Dermis microvascular lymphatic vessel endothelial cell (primary cell): ENCODE data around the gene PEA15. TPM values are rescaled to one million over a fixed set of nuclear protein-coding genes. Genes with fewer than 3 reads are reported as not detected.
A peak's percentile ranks its signal among the peaks of the same experiment; 100 is the strongest.

Source experiments
- DNase-seq, 2 donors: peaks; one replicate each; pipeline versions ENCODE4 v3.0.0 to v3.0.0-alpha.2; 2010; ENCODE audit warnings: low read depth in 2 of 2
- total RNA-seq: library from RNA; depleted of rRNA; stranded (reverse); fragments of >200 nt; gene quantifications from 2 replicates; pipeline ENCODE4 v1.2.1, GENCODE V29; 2014

The PEA15 gene
- total RNA-seq, 1 donor from 2014 or later = 38.9 TPM

DNA sequence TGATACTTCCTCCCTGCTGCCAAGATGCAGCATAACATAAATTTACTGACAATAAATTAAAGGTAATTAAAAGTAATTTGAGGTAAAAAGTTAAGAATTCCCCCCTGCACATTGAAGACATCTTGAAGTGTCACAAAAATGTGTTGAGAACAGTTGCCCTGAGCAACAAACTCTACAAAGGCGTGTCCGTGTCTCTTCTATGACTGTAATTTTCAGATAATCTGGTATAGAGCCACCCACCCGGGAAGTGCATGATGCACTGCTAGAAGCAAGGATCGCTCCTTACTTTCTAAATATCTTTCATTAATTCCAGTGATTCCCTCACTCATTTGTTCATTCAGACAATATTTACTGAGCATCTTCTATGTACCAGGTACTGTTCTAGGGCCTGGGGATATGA, 25.8 kb upstream of the PEA15 start:
- DNase-seq = no peak

DNA sequence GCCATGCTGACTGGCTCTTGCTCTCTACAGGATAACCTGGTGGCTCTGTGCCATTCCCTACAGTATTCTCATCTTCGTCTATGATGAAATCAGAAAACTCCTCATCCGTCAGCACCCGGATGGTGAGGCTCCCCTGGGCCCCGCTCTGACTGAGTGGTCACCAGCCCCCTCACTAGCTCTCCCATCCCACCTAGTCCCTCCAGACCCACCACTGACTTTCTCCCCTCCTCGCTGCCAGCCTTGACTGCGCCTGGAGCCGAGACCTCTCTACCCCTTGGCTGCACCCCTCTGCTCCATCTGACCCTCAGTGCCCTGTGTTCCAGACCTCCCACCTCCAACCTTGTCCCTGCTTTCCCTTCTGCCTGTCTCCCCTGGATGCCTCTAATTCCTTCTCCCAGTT, 18.9 kb upstream of the PEA15 start:
- DNase-seq = no peak

DNA sequence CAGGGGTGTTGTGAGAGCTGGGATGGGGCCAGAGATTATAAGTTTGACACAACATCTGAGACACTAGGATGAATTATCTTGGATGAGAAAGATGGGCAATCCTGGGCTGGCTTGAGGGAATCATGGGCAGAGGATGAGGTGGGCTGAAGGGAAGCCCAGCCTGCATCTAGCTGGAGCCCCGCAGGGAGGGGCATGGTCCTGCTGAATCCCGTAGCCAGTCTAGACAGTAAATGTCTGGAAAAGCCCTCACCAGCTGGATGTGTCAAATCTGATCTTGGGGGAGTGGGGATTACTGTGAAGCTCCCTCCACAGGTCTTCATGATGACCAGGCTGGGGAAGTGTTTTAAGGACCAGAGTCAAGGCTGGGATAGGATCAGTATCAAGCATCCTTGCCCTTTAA, 18.5 kb upstream of the PEA15 start:
- no peak for DNase-seq

DNA sequence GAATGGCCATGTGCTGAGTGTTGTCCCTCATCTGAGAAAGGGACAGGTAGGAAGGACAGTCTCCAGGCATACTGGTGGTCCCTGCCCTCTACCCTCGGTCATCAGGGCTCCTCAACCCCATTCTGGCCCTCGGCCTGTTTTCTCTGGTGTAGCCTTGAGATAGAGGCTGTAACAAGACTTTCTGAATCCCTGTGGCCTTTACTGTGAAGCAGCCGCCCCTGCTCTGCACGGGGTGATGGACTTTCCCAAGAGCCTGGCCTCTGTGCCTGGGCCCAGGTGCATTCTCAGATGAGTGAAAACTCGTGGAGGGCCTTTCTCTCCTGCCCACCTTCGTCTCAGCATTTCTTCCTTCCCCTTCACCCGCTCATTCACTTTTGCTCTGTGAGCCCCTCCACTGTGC, 17.8 kb upstream of the PEA15 start:
- DNase-seq = no peak

DNA sequence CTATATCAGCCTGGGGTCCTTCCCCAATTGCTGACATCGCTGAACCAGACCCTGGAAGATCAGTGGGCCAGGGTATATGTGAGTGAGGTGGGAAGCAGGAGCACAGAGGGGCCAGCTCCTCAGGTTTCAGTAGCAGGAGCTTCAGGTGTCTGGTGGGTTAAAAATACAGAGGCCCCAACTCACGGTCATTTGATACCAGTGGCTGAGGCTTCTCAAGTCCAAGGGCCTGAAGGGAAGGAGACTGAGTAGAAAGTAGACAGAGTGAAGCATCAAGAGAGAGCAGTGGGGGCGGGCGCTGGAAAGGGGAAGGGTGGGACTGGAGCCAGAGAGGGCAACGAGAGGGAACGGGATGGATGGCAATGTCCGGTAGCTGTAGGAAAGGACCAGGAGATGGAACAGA, 16.8 kb upstream of the PEA15 start:
- DNase-seq = no peak

DNA sequence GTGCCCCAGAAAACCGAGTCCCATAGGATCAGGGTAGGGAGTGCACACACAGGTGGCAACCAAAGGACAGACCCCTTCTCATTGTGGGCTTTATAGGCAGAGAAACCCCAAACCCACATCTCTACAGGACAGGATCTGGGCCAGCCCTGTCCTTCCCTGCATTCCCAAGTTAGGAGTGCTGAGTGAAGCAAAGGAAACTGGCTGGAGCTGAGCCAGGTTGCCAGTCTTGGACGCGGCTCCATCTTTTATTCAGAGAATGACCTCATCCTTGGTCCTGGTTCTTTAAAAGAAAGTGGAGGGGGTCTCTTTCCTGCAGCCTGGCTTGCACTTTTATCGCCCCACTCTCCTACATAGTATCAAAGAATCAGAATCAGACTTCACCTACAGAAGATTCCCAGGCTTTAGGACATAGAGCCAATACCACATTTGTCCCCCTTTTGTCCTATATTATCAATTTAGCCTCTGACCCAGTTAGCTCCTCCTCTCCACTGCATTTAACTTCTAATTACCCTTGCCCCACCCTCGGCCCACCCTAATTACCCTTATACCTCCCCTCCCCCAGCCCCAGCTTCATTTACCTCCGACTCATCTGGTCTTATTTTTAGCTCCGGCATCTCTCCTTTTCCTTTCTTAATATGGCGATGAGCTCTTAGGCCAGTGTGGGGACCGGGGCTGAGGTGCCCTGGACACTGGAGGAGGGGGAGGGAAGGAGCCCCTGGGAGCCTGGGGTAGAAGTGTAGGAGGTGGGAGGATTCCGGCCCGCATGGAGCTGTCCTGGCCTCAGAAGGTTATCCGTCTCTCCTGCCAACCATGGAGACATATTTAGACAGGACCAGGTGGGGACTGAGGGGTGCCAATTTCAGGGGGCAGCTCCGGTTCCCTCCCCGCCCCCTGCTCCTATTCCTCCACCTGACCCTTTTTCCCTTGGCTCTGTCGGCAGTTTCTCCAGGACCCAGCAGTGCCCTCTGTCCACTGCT, 15.2 kb upstream of the PEA15 start, which contains the start of gene CASQ1:
TSS of gene CASQ1 (plus strand) at position 927 of the 977 bp plus-strand sequence. CDS start 177 bp downstream, outside the sequence.
- DNase-seq = peak in 1 of 2 donors; percentile 60

DNA sequence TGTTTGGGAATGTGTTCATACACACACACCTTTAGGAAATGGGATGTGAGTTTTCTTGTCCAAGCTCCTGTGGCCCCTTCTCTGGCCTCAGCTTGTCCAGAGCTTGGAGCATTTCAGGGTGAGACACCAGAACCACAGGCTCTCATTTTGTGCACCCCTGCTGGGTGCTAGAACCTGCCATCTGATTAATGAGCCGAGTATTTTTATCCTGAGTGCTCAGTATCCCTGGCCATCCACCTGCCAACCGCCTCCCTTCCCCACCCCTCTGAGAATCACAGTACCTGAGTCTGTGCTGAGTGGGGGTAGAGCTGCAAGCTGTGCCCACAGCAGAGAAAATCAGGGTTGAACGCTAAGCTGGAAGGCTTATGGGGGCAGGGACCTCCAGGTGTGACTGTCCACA, 13.4 kb upstream of the PEA15 start:
- DNase-seq = no peak

DNA sequence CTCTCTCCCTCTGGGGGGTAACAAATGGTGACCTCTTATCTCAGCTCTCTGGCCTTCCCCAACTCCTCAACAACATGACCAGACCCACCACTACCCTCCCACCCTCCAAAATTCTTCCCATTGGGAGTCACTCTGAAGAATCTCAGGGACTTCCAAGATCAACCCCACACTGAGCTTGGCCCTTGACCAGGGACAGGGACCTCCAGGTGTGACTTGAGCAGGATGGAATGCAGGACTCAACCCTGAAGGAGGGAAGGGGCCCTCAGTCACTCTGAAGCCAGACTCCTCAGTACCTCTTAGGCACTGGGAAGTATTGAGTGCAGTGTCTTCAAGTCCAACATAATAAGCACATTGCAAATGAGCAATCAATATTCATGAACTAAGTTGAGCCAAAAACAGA, 12.9 kb upstream of the PEA15 start:
- no peak for DNase-seq

DNA sequence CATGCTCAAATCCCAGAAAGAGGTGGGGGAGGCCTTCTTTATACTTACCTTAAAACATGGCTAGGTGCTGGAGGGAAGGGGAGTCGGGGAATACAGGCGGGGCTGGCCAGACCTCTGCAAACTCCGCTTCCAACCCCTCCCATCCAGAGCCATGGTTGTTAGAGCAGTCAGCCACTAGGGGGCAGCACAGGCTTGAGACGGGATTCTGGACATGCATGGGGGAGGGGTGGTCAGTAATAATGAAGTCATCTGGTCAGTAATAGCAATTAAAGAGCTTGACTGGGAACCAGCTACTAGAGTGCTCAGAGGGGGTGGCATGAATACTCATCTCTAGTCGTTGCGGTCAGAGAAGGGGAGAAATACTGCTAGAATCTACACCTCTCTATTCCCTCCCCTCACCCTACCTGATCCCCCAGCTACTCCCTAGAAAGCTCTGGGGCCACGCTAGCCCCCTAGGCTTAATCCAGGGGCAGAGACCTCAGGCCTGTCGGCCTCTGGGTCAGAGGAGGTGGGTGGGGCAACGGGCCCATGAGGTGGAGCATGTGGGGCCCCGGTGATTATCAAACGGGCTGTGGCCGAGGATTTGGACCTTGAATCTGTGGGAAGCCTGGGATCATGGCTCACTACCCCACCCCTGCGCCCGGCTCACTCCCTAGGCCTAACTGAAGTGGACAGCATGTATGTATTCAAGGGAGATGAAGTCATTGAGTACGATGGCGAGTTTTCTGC, 11.9 kb upstream of the PEA15 start:
- DNase-seq = peak; percentile 72 to 85

DNA sequence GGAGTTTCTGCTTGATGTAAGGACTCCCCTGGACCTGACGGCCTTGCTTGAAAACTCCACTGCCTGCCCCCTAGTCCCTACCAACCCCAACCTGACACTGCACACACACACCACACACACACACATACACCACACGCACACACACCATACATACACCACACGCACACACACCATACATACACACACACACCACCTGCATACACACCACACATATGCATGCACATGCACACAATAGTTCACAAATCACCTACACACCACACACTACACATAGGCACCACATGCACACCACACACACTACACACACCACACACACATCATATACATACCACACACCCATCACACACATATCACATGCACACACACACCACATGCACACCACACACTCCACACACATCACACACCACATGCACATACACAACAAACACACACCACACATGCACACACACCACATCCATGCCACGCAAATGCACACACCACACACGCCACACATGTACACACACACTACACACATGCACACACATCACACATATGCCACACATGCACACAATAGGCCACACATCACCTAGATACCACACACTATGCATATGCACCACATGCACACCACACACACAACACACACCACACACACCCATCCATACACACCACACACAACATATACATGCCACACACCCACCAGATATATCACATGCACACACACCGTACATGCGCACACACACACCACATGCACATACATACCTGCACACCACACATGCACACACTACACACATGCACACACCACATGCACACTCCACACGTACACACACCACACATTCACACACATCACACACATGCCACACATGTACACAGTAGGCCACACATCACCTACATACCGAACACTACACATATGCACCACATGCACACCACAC, 11.1 kb upstream of the PEA15 start:
- no peak for DNase-seq

DNA sequence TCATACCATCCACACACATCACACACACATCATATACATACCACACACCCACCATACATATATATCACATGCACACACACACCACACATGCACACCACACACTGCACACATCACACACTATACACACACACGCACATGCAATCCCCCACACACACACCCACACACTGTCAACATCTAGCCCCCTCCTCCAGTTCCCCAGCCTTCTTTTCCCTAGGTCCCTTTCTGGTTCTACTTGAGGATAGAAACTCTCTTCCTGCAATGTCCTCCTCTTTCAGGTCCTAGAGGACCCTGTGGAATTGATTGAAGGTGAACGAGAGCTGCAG, 10.5 kb upstream of the PEA15 start:
- DNase-seq = no peak

DNA sequence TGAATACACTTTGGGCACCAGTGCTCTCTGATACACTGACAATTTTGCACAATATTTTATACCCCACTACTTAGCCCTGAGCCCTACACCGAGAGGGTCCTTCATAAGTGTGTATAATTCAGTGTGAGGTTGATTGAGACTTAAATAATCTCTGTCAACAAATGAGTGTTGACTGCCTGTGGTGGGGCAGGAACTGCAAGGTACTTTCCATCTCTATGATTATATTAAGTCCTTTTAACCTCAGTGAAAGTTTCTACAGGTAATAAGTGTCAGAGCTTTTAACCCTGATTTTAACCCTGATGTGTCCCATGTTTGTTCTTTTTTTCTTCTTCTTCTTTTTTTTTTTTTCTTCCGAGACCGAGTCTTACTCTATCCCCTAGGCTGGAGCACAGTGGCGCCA, 9.0 kb upstream of the PEA15 start:
- no peak for DNase-seq

DNA sequence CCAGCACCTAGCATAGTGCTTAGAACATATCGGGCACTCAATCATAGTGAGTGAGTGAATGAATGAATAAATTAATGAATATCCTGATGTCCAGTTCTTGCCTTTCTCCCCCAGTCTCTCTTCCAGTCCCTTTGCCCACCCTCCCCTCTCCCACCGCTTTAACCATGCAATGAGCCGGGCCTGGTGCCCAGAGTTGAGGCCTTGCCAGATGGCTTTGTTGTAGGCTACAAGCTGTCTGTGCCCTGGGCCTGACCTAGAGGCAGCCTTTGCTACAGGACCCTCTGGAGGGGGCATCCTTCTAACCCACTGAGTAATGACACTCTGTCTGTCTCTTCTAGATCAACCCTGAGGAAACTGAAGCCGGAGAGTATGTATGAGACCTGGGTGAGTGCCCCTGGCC, 8.0 kb upstream of the PEA15 start:
- no peak for DNase-seq

DNA sequence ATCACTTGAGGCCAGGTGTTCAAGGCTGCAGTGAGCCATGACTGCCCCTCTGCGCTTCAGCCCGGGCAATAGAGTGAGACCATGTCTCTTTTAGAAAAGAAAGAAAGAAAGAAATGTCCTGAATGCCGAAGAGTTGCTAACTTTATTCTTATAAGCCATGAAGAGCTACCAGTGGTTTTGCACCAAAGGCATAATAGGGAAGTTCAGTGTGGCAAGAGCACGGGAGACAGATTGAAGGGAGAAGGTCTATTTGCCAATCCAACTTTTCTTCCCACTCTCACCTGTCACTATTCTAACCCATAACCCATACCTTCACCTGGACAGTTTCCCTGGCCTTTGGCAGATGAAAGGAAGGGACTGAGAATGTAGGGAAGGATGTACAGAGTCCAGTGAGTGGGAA, 4.4 kb upstream of the PEA15 start:
- DNase-seq = no peak

DNA sequence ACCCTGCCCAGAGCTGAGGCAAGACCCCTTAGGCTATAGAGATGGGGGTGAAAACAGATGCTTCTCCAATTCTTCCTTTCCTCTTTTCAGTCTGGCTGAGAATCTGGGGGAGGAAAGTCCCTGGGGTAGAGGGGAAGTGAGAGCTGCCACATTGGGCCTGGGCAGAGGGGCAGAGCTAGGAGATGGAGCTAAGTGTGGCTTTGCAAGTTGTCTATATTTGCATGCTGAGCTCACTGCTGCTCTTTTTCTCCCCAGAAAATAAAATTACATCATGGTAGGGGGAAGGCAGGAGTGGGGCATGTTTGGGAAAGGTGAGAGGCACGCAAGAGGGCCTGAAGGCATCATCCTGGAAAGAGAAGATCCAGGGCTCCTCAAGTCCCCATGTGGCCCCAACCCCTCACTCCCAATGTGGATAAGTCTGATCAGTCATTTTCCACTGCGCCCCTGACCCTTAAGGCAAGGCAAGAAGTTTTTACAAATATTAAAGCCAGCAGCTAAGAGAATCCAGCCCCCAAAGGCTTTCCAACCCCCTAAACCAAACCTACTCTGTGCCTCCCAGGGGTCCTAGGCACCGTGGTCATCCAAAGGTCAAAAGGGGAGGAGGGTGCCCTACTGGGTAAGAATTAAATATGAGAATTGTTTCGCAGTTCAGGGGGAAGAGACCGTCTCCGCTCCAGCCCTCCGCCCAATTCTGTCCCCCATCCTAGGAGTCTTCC, 500 bp upstream of the PEA15 start:
- DNase-seq = no peak

DNA sequence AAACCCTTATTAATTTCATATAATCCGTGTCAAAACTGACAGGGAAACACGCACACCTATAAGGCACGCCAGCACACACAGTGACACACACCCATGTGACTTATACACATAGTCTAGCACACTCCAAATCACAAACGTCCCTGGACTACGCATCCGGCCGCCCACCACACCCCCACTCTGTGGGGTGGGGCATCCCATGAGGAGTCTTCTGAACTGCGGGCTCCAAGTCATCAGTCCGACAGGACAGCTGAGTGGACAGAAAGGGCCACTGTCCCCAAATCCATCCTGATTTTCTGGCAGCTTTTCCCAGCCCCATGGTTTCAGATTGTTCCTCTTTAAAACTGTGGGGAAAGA, 829 bp downstream of the PEA15 start:
- peak in 1 of 2 donors; percentile 71 for DNase-seq

DNA sequence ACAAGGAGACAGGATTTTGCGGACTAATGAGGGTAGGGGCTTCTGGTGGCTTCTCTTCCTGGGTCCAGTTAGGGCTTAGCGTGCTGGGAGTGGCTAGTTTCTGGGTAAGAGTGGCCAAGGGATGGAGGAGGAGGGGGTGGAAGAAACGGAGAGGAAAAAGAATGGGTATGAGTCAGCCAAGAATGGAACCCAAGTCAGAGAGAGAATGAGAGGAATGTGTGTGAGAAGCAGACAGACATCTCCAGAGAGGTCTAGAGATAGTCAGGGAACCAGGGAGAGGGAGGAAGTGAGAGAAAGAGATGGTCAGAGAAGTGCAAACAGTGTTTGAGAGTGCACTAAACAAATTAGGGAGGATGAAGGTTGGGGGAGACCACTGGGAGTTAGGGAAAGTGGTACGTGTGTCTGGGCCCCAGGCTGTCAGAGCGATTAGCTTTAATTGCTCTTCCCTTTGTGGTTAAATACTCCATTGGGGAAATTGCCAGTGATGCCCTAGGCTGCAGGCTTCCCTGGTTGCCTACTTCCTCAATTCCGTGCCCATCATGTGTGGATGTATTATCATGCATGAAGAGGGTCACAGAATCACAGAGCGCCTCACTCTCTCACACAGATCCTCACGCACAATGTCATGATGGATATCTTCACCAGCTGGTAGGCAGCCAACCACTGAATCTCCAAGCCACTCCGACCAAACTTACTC, 1.4 kb downstream of the PEA15 start:
- peak in 1 of 2 donors; percentile 46 for DNase-seq

DNA sequence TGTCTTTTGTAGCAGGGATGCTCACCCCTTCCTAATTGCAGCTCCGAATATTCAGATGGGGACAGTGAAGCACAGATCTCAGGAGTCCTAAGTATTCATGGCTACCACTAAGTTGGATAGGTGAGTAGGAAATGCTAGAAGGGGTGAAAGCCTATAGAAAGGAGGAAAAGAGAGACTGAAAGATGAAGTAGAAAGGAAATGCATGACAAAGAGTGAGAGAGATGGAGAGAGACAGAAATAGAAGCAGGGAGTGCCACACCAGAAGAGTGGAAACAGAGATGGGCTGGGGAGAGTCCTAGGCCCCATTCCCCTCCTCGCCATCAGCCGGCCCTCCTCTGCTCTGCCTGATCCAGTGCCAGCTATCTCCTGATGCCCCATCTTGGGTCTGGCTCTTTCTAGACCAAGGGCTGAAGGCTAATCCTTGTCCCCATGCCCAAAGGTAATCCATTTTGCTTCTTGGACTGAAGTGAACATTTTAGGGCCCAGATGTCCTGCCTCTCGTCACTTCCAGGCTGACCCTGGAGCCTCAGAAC, 2.0 kb downstream of the PEA15 start:
- no peak for DNase-seq

DNA sequence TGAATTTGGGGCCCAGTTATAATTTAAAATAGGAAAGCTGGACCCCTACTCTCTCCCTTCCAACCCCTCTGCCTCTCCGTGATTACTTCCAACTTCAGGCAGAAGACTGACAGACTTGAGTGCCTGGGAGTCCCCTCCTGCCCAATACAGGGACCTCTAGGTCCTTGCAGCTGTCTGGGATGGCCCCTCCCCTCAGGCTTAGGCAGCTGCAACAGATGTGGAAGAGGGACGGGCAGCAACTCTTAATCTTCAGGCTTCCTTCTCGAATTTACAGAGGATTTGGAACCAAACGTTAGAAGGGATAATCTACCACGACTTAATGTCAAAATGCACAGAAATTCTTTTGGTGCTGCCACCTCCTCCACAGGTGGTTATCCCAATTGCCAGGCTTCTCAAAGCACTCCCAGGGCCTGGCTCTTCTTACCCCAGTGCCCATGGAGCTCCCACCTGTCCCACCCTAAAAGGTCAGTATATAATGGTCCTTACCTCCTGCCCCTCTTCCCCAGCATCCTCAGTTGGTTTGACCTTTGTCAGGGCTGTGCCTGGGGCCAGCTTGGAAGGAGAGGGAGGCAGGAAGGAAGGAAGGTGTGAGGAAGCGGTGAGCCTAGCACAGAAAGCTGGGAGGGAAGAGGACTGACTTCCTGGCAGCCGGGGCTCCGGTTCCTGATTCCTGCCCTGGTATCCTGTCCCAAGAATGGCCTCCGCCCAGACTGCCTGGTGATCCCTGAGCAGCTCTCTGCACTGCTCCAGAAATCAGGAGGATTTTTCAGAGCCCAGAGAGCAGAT, 2.8 kb downstream of the PEA15 start:
- peak in 1 of 2 donors; percentile 54 for DNase-seq
